IMR-90 (cell line): Measurements from ENCODE around the gene JAGN1. TPM values are rescaled to one million over a fixed set of nuclear protein-coding genes. Genes with fewer than 3 reads are reported as not detected.

Experiments used
- ATAC-seq: fragments of 200-7000 bp; cut with Tn5 transposase; 2 replicates; pipeline ENCODE4 v1.9.1; 2020; ENCODE audit warnings: low read depth, mild to moderate bottlenecking, moderate library complexity
- BruUV-seq: library from RNA; stranded (reverse); fragments of 400-500 nt; replicated peaks from 2 replicates; lab custom pipeline; 2021; lab: Mats Ljungman, UMichigan
- CTCF ChIA-PET: fragments of 300-600 bp; formaldehyde crosslinking; extraction: SDS; loops from one replicate; lab custom pipeline; 2021; ENCODE audit warnings: antibody characterized with exemption; lab: Yijun Ruan, JAX
- POLR2A ChIA-PET: fragments of 300-600 bp; sonication (Branson Sonifier 250); formaldehyde crosslinking; loops from one replicate; lab custom pipeline; 2022; ENCODE audit warnings: antibody characterized with exemption; ENCODE audit not compliant: unreplicated experiment; lab: Charles Lee
- DNase-seq: peaks from one replicate; pipeline ENCODE4 v3.0.0; 2013
- H2AFZ ChIP-seq: replicated peaks from 2 replicates; pipeline ENCODE3; 2013; ENCODE audit warnings: low read length, mild to moderate bottlenecking; ENCODE audit not compliant: poor library complexity
- H2AK5ac ChIP-seq: 2 replicates; pipeline ENCODE4 v1.6.1; 2013; ENCODE audit warnings: low read depth, low read length, inconsistent platforms
- H2AK9ac ChIP-seq: replicated peaks from 2 replicates; pipeline ENCODE3; 2013; ENCODE audit warnings: mild to moderate bottlenecking, low read depth, low read length, moderate library complexity; ENCODE audit not compliant: poor library complexity
- H2BK120ac ChIP-seq: 2 replicates; pipeline ENCODE4 v1.6.1; 2013; ENCODE audit warnings: low read depth, low read length, inconsistent platforms
- H2BK15ac ChIP-seq: 3 replicates; pipeline ENCODE4 v1.6.1; 2013; ENCODE audit warnings: low read depth, low read length, inconsistent platforms
- H2BK20ac ChIP-seq: 2 replicates; pipeline ENCODE4 v1.6.1; 2013; ENCODE audit warnings: low read depth, mild to moderate bottlenecking, inconsistent platforms, low read length, moderate library complexity
- H2BK5ac ChIP-seq: 2 replicates; pipeline ENCODE4 v1.6.1; 2013; ENCODE audit warnings: mild to moderate bottlenecking, low read depth, low read length, inconsistent platforms; ENCODE audit not compliant: poor library complexity, severe bottlenecking
- H3K14ac ChIP-seq: replicated peaks from 2 replicates; pipeline ENCODE4 v1.6.1; 2013; ENCODE audit warnings: low read depth, low read length, inconsistent platforms
- H3K18ac ChIP-seq: 2 replicates; pipeline ENCODE4 v1.6.1; 2013; ENCODE audit warnings: low read depth, low read length, control low read depth
- H3K23ac ChIP-seq: 2 replicates; pipeline ENCODE4 v1.6.1; 2013; ENCODE audit warnings: low read depth, low read length, inconsistent platforms
- H3K27ac ChIP-seq: 2 replicates; pipeline ENCODE4 v1.5.1; 2013; ENCODE audit warnings: mild to moderate bottlenecking, control low read depth, low read length; ENCODE audit not compliant: insufficient read depth
- H3K27me3 ChIP-seq: 2 replicates; pipeline ENCODE4 v1.6.1; 2013; ENCODE audit warnings: low read length; ENCODE audit not compliant: control insufficient read depth, insufficient read depth
- H3K36me3 ChIP-seq: 2 replicates; pipeline ENCODE4 v1.6.1; 2013; ENCODE audit warnings: low read length, mixed read lengths; ENCODE audit not compliant: control insufficient read depth, insufficient read depth
- H3K4ac ChIP-seq: 2 replicates; pipeline ENCODE4 v1.6.1; 2013; ENCODE audit warnings: low read depth, low read length, inconsistent platforms
- H3K4me1 ChIP-seq: 2 replicates; pipeline ENCODE4 v1.6.1; 2013; ENCODE audit warnings: low read length, mixed read lengths; ENCODE audit not compliant: control insufficient read depth, insufficient read depth
- H3K4me2 ChIP-seq: 2 replicates; pipeline ENCODE4 v1.6.1; 2013; ENCODE audit warnings: low read depth, mild to moderate bottlenecking, control low read depth, low read length, moderate library complexity
- H3K4me3 ChIP-seq: 2 replicates; pipeline ENCODE4 v1.5.1; 2013; ENCODE audit warnings: low read depth, mild to moderate bottlenecking, control low read depth, low read length, moderate library complexity; ENCODE audit not compliant: insufficient read depth
- H3K56ac ChIP-seq: 2 replicates; pipeline ENCODE4 v1.6.1; 2013; ENCODE audit warnings: low read length, inconsistent platforms; ENCODE audit not compliant: insufficient read depth; ENCODE audit errors: extremely low read depth
- H3K79me1 ChIP-seq, 2 experiments: 2 replicates each; pipeline ENCODE4 v1.6.1; 2013; ENCODE audit warnings: low read length in 2 of 2, inconsistent platforms in 1 of 2, low read depth in 1 of 2
- H3K9ac ChIP-seq: 2 replicates; pipeline ENCODE4 v1.6.1; 2013; ENCODE audit warnings: low read depth, low read length, control low read depth
- H3K9me1 ChIP-seq: 2 replicates; pipeline ENCODE4 v1.6.1; 2013; ENCODE audit warnings: low read length, inconsistent platforms; ENCODE audit not compliant: insufficient read depth
- H3K9me3 ChIP-seq: 2 replicates; pipeline ENCODE4 v1.6.1; 2013; ENCODE audit warnings: low read length; ENCODE audit not compliant: control insufficient read depth, insufficient read depth
- H4K20me1 ChIP-seq: 2 replicates; pipeline ENCODE4 v1.6.1; 2013; ENCODE audit warnings: low read length, inconsistent platforms; ENCODE audit not compliant: insufficient read depth
- H4K5ac ChIP-seq: 2 replicates; pipeline ENCODE4 v1.6.1; 2013; ENCODE audit warnings: mild to moderate bottlenecking, low read depth, low read length, control low read depth
- H4K8ac ChIP-seq, 2 experiments: 2 replicates each; pipeline ENCODE4 v1.6.1; 2013; ENCODE audit warnings: low read depth in 2 of 2, low read length in 2 of 2, control low read depth in 1 of 2, inconsistent platforms in 1 of 2
- H4K91ac ChIP-seq: 2 replicates; pipeline ENCODE4 v1.6.1; 2013; ENCODE audit warnings: low read depth, low read length, inconsistent platforms; ENCODE audit not compliant: insufficient read depth
- BHLHE40 ChIP-seq: fragments of 150-350 bp; IDR thresholded peaks from 2 replicates; pipeline ENCODE4 v1.6.1; 2016; ENCODE audit warnings: mild to moderate bottlenecking, low read depth, low read length
- CEBPB ChIP-seq: IDR thresholded peaks from 2 replicates; pipeline ENCODE4 v1.6.1; 2012; ENCODE audit warnings: low read depth, low read length, improper control_type of control experiment
- CHD1 ChIP-seq: IDR thresholded peaks from 2 replicates; pipeline ENCODE4 v1.6.1; 2012; ENCODE audit warnings: low read depth, low read length, improper control_type of control experiment
- CTCF ChIP-seq: conservative IDR thresholded peaks from 2 replicates; pipeline ENCODE4 v1.5.1; 2012; ENCODE audit warnings: mild to moderate bottlenecking, low read depth, low read length, improper control_type of control experiment
- FOS ChIP-seq: fragments of 150-350 bp; IDR thresholded peaks from 2 replicates; pipeline ENCODE4 v1.6.1; 2016; ENCODE audit warnings: low read depth, low read length
- MAFK ChIP-seq: IDR thresholded peaks from 2 replicates; pipeline ENCODE4 v1.6.1; 2012; ENCODE audit warnings: low read depth, low read length, improper control_type of control experiment
- MAZ ChIP-seq: IDR thresholded peaks from 2 replicates; pipeline ENCODE4 v1.6.1; 2012; ENCODE audit warnings: low read depth, mild to moderate bottlenecking, low read length, improper control_type of control experiment, moderate library complexity, borderline replicate concordance
- MXI1 ChIP-seq: IDR thresholded peaks from 2 replicates; pipeline ENCODE4 v1.6.1; 2012; ENCODE audit warnings: low read depth, mild to moderate bottlenecking, low read length, moderate library complexity, borderline replicate concordance
- NFE2L2 ChIP-seq: fragments of 150-350 bp; IDR thresholded peaks from 2 replicates; pipeline ENCODE4 v1.6.1; 2016; ENCODE audit warnings: low read depth, mild to moderate bottlenecking, low read length
- POLR2A ChIP-seq: IDR thresholded peaks from 2 replicates; pipeline ENCODE4 v1.6.1; 2012; ENCODE audit warnings: mild to moderate bottlenecking, low read depth, low read length
- RAD21 ChIP-seq: IDR thresholded peaks from 2 replicates; pipeline ENCODE4 v1.6.1; 2012; ENCODE audit warnings: low read length, improper control_type of control experiment
- RCOR1 ChIP-seq: IDR thresholded peaks from 2 replicates; pipeline ENCODE4 v1.6.1; 2012; ENCODE audit warnings: mild to moderate bottlenecking, low read length, improper control_type of control experiment; ENCODE audit not compliant: insufficient replicate concordance
- RFX5 ChIP-seq: IDR thresholded peaks from 2 replicates; pipeline ENCODE4 v1.8.0; 2012; ENCODE audit warnings: low read depth, mild to moderate bottlenecking, low read length, moderate library complexity
- SMC3 ChIP-seq: fragments of 150-350 bp; IDR thresholded peaks from 2 replicates; pipeline ENCODE4 v1.6.1; 2016; ENCODE audit warnings: low read depth, mild to moderate bottlenecking, antibody characterized with exemption, low read length, moderate library complexity
- USF2 ChIP-seq: fragments of 150-350 bp; IDR thresholded peaks from 2 replicates; pipeline ENCODE4 v1.6.1; 2017; ENCODE audit warnings: mild to moderate bottlenecking, antibody characterized with exemption, low read length, low read depth
- WGBS, 2 experiments: methylation state at CpG; one replicate each; pipeline versions ENCODE4 v1.1.5 to v1.1.7; 2013; ENCODE audit warnings: missing lambda C conversion rate in 2 of 2; ENCODE audit not compliant: insufficient read length in 1 of 2; ENCODE audit errors: extremely low coverage in 2 of 2; 5-methylcytosine and 5-hydroxymethylcytosine counted together
- dilution Hi-C: fragments of 300-500 bp; cut with HindIII; formaldehyde crosslinking; loops from one replicate; pipeline ENCODE4 v1.14.3; 2018; ENCODE audit warnings: low sequenced_read_pairs; ENCODE audit not compliant: unreplicated experiment
- in situ Hi-C: fragments of 300-500 bp; cut with MboI; formaldehyde crosslinking; loops from 3 replicates; pipeline ENCODE4 v1.14.3; 2019; ENCODE audit warnings: low sequenced_read_pairs, inconsistent platforms, mixed read lengths
- intact Hi-C: fragments of 100-400 bp; cut with micrococcal nuclease; formaldehyde crosslinking; loops from 2 replicates; pipeline ENCODE4 v1.10.0; 2022
- polyA plus RNA-seq, 3 experiments: library from polyadenylated mRNA; depleted of rRNA; stranded (reverse); fragments of >200 nt; gene quantifications; 2 replicates each; pipeline ENCODE4 v1.2.3, GENCODE V29; 2012; ENCODE audit warnings: low replicate concordance in 1 of 3
- total RNA-seq: library from RNA; depleted of rRNA; stranded (reverse); fragments of >200 nt; gene quantifications from 2 replicates; pipeline ENCODE4 v1.2.3, GENCODE V29; 2012

The JAGN1 gene
- total and polyA plus RNA-seq, 2 of the 4 experiments (the other 2 are of a cell fraction) = 32.7 to 39.3 TPM

- Histone ChIP-seq H3K9me1 (peaks cover 21% of the 10 kb centered on the region), H3K4me3 (no peak within 1 kb of the TSS), H2AK5ac (peak within 1 kb of the TSS; percentile 70), H2BK120ac (peak within 1 kb of the TSS; percentile 60), H3K18ac (peak within 1 kb of the TSS; percentile 67), H3K56ac (no peak within 1 kb of the TSS), H3K4ac (peak within 1 kb of the TSS; percentile 80), H3K14ac (peak within 1 kb of the TSS; percentile 78), H2AFZ (peak within 1 kb of the TSS; percentile 90), H4K5ac (peak within 1 kb of the TSS; percentile 94), H3K9me3 (no peaks in the 10 kb centered on the region), H2BK5ac (peak within 1 kb of the TSS; percentile 69), H3K4me1 (peaks cover 11% of the 10 kb centered on the region), H3K27ac (peak within 1 kb of the TSS; percentile 56), H4K91ac (peak within 1 kb of the TSS; percentile 57), H2BK15ac (peak within 1 kb of the TSS; percentile 69; the same call in 2 of the 3 replicates), H3K9ac (peak within 1 kb of the TSS; percentile 29), H3K4me2 (peak within 1 kb of the TSS; percentile 72), H3K23ac (peak within 1 kb of the TSS; percentile 91), H3K27me3 (no peaks in the 10 kb centered on the region), H2BK20ac (peak within 1 kb of the TSS; percentile 80), H2AK9ac (peak within 1 kb of the TSS; percentile 89), H4K8ac (peak within 1 kb of the TSS; percentile 57 to 88), H3K79me1 (peaks cover 0 to 25% of the 10 kb centered on the region in 2 experiments; a peak in 2 of 4 replicates), H3K36me3 (no peaks in the 10 kb centered on the region), H4K20me1 (peaks cover 2% of the 10 kb centered on the region; the same call in 1 of the 2 replicates)
- dilution Hi-C loops = no loop called here
- intact Hi-C loops = no loop called here
- in situ Hi-C loops = no loop called here
- no TSS peak for BruUV-seq
- WGBS, 2 experiments = 40% methylated on average over 3 of the region's 13 CpGs; no CpG with 5 or more reads in 1 of the 2 experiments
- ChIA-PET POLR2A (no interaction called here), CTCF (interaction anchor here (1.3 kb wide), 1 partner anchor 12 kb away, joined by 3 read pairs; no protein-coding TSS in a partner anchor)
- ATAC-seq (peak; percentile 57), DNase-seq (no peak)
- TF ChIP-seq MAFK (no peak), SMC3 (no peak), FOS (no peak), MXI1 (no peak), CHD1 (no peak), RAD21 (no peak), RFX5 (no peak), CEBPB (no peak), BHLHE40 (no peak), NFE2L2 (no peak), CTCF (no peak), USF2 (no peak), RCOR1 (no peak), POLR2A (no peak), MAZ (no peak)
These were observed 12.2 kb downstream of the JAGN1 start, which contains the start of gene IL17RE for GRCh38 chr3:9902372-9903237. Gene IL17RE, plus strand, starts transcription at chr3:9902848. Its CDS starts 85 bp downstream, at chr3:9902933.
